ENCODE results near the gene KRT7. TPM values are rescaled to one million over a fixed set of nuclear protein-coding genes. Genes with fewer than 3 reads are reported as not detected.

Gene KRT7
- total and polyA plus RNA-seq, 9 of the 15 experiments (the other 6 are each of a cell fraction or from before 2014, with no cell fraction given), result 1.4 TPM; not detected in 8

DNA sequence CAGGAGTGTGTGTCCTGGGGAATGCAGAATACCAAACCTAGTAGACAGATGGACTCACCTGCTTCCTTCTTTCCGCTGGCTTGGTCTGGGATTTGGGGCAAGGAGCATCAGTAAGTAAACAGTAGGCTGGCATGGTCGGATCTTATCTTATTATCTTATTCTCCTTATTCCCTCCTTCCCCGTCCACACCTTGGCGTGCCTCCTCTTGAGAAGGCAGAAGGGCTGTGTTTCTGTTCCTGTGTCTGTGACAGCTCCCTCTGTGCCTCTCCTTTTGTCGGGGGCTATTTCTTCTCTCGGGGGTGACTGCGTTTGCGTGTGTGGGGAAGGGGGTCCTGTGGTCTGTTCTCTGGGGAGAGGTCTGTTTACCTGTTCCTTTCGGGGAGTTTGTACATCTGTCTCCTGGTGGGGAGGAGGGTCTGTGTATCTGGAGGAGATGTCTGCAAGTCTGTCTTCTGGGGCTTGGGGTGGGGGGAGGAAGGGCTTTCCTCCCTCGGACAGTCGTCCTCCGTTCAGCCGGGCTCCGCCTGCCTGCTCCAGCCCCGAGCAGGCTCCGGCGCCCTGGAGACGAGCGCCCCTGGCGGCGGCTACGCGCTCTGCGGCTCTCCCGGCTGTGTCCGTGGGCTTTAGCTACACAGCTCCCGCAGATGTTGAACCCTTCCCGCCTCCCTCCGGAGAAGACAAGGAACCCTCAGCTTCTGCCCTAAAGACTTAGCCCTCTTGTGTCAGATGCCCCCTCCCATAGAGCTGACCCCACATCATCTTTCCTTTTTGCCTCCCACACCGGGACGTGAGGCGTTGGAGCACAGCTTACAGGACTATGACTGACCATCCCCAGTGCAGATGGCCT lies 45.8 kb downstream of the KRT7 start (continued):
- TF ChIP-seq, protein P1, sequence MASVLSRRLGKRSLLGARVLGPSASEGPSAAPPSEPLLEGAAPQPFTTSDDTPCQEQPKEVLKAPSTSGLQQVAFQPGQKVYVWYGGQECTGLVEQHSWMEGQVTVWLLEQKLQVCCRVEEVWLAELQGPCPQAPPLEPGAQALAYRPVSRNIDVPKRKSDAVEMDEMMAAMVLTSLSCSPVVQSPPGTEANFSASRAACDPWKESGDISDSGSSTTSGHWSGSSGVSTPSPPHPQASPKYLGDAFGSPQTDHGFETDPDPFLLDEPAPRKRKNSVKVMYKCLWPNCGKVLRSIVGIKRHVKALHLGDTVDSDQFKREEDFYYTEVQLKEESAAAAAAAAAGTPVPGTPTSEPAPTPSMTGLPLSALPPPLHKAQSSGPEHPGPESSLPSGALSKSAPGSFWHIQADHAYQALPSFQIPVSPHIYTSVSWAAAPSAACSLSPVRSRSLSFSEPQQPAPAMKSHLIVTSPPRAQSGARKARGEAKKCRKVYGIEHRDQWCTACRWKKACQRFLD (CRISPR knock-in tag; IDR thresholded peaks at IDR 0.05), result no peak
- TF ChIP-seq ESRRB (CRISPR knock-in tag; IDR thresholded peaks at IDR 0.05; ENCODE audit: borderline replicate concordance) (no peak), MCM2 (IDR thresholded peaks at IDR 0.05; ENCODE audit: low read depth) (no peak), HMGN3 (IDR thresholded peaks at IDR 0.05; ENCODE audit: borderline replicate concordance, extremely low read depth, insufficient read length, low read depth, low read length) (peak; percentile 27), MYC (IDR thresholded peaks at IDR 0.05; ENCODE audit: low read depth, low read length) (peak; percentile 34; the same call in 1 of the 2 replicates), MYC (CRISPR knock-in tag; IDR thresholded peaks at IDR 0.05; ENCODE audit: borderline replicate concordance, low read depth) (no peak; the same call in 1 of the 2 replicates), SMAD4 (CRISPR knock-in tag; conservative IDR thresholded peaks at IDR 0.05) (peak; percentile 60), TEAD4 (IDR thresholded peaks at IDR 0.05; ENCODE audit: low read length) (no peak), TEAD4 (CRISPR knock-in tag; IDR thresholded peaks at IDR 0.05; ENCODE audit: borderline replicate concordance) (0 out of 2 replicates have a peak, but pooled peaks have one; percentile 44), FOXJ3 (CRISPR knock-in tag; IDR thresholded peaks at IDR 0.05) (no peak), TCF7 (IDR thresholded peaks at IDR 0.05; ENCODE audit: borderline replicate concordance) (no peak), KLF16 (IDR thresholded peaks at IDR 0.05) (0 out of 2 replicates have a peak, but pooled peaks have one; percentile 39), ILF3 (IDR thresholded peaks at IDR 0.05; ENCODE audit: borderline replicate concordance) (no peak), CCNT2 (IDR thresholded peaks at IDR 0.05; ENCODE audit: borderline replicate concordance, extremely low read depth, insufficient read length, low read depth, low read length) (peak; percentile 34), CREB1 (IDR thresholded peaks at IDR 0.05) (no peak), CREB1 (CRISPR knock-in tag; IDR thresholded peaks at IDR 0.05) (peak; percentile 48), MTA2 (IDR thresholded peaks at IDR 0.05; ENCODE audit: low read depth) (no peak), ZNF184 (CRISPR knock-in tag; IDR thresholded peaks at IDR 0.05) (no peak), RCOR1 (IDR thresholded peaks at IDR 0.05; ENCODE audit: borderline replicate concordance in 1 of 2, low read depth in 2 of 2, low read length in 2 of 2) (no peak), DPF2 (IDR thresholded peaks at IDR 0.05) (no peak)
- TF ChIP-seq, protein P2, sequence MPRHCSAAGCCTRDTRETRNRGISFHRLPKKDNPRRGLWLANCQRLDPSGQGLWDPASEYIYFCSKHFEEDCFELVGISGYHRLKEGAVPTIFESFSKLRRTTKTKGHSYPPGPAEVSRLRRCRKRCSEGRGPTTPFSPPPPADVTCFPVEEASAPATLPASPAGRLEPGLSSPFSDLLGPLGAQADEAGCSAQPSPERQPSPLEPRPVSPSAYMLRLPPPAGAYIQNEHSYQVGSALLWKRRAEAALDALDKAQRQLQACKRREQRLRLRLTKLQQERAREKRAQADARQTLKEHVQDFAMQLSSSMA (CRISPR knock-in tag; IDR thresholded peaks at IDR 0.05), result peak; percentile 31; the same call in 1 of the 2 replicates
- TF ChIP-seq, protein P3, sequence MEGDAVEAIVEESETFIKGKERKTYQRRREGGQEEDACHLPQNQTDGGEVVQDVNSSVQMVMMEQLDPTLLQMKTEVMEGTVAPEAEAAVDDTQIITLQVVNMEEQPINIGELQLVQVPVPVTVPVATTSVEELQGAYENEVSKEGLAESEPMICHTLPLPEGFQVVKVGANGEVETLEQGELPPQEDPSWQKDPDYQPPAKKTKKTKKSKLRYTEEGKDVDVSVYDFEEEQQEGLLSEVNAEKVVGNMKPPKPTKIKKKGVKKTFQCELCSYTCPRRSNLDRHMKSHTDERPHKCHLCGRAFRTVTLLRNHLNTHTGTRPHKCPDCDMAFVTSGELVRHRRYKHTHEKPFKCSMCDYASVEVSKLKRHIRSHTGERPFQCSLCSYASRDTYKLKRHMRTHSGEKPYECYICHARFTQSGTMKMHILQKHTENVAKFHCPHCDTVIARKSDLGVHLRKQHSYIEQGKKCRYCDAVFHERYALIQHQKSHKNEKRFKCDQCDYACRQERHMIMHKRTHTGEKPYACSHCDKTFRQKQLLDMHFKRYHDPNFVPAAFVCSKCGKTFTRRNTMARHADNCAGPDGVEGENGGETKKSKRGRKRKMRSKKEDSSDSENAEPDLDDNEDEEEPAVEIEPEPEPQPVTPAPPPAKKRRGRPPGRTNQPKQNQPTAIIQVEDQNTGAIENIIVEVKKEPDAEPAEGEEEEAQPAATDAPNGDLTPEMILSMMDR (IDR thresholded peaks at IDR 0.05 in 2 of 3, conservative IDR thresholded peaks at IDR 0.05 in 1 of 3; ENCODE audit: insufficient read depth in 2 of 3, low read depth in 1 of 3, low read length in 3 of 3), result peak; percentile 91 to 94 (median 93)
- TF ChIP-seq, protein P4, sequence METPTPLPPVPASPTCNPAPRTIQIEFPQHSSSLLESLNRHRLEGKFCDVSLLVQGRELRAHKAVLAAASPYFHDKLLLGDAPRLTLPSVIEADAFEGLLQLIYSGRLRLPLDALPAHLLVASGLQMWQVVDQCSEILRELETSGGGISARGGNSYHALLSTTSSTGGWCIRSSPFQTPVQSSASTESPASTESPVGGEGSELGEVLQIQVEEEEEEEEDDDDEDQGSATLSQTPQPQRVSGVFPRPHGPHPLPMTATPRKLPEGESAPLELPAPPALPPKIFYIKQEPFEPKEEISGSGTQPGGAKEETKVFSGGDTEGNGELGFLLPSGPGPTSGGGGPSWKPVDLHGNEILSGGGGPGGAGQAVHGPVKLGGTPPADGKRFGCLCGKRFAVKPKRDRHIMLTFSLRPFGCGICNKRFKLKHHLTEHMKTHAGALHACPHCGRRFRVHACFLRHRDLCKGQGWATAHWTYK (CRISPR knock-in tag; IDR thresholded peaks at IDR 0.05), result 0 out of 2 replicates have a peak, but pooled peaks have one; percentile 25

All from K562 (cell line).